Measurements from ENCODE around the gene FNDC3A. TPM values are rescaled to one million over a fixed set of nuclear protein-coding genes. Genes with fewer than 3 reads are reported as not detected.
A peak's percentile ranks its signal among the peaks of the same experiment; 100 is the strongest.
"Not testable (repeated sequence)": the region's sequence is repeated elsewhere in the genome, so short reads cannot be mapped to it uniquely, and the experiment has no call there.

Gene FNDC3A
- total RNA-seq, 2 experiments from 2014 or later, result 25.7 to 26.6 TPM

- TF ChIP-seq CTCF (IDR thresholded peaks at IDR 0.05), result no peak
- Mint-ChIP-seq H3K9me3 (no peaks in the 10 kb centered on the region), H3K4me1 (ENCODE audit: low read depth) (peaks cover 14% of the 10 kb centered on the region), H3K36me3 (ENCODE audit: low read depth) (peaks cover 54% of the 10 kb centered on the region), H3K27me3 (no peaks in the 10 kb centered on the region), H3K27ac (no peak overlapping the region), H3K4me3 (no peak overlapping the region)
- CTCF ChIA-PET, result no interaction called here
- POLR2A ChIA-PET, result no interaction called here
- ATAC-seq (no peak), DNase-seq (no peak)
- intact Hi-C loops (cut with micrococcal nuclease), result no loop called here
These were observed 158.6 kb downstream of the FNDC3A start for GRCh38 chr13:49134305-49134704.

DNA sequence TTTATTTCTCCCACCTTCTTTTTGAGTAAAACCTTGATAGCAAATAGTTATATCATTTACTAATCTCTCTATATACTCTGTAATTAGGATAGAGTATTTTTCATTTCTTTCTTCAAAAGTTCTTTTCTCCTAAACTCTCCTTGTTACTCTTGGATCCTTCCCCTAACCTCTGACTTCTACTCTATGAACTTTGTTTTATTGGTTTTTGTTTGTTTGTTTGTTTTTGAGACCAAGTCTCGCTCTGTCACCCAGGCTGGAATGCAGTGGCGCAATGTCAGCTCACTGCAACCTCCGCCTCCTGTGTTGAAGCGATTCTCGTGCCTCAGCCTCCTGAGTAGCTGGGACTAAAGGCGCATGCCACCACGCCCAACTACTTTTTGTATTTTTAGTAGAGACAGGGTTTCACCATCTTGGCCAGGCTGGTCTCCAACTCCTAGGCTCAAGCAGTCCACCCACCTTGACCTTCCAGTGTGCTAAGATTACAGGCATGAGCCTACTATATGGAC, 161.5 kb downstream of the FNDC3A start:
- intact Hi-C loops (cut with micrococcal nuclease); POLR2A ChIA-PET; H3K27ac Mint-ChIP-seq; H3K9me3 Mint-ChIP-seq; ATAC-seq; DNase-seq; H3K27me3 Mint-ChIP-seq; H3K4me3 Mint-ChIP-seq: not testable (repeated sequence)
- Mint-ChIP-seq H3K4me1 (ENCODE audit: low read depth) (peaks cover 28% of the 10 kb centered on the region), H3K36me3 (ENCODE audit: low read depth) (peaks cover 54% of the 10 kb centered on the region)
- CTCF ChIA-PET, result interaction anchor here (0.7 kb wide), 1 partner anchor 13 kb away, joined by 3 read pairs; no protein-coding TSS in a partner anchor

DNA sequence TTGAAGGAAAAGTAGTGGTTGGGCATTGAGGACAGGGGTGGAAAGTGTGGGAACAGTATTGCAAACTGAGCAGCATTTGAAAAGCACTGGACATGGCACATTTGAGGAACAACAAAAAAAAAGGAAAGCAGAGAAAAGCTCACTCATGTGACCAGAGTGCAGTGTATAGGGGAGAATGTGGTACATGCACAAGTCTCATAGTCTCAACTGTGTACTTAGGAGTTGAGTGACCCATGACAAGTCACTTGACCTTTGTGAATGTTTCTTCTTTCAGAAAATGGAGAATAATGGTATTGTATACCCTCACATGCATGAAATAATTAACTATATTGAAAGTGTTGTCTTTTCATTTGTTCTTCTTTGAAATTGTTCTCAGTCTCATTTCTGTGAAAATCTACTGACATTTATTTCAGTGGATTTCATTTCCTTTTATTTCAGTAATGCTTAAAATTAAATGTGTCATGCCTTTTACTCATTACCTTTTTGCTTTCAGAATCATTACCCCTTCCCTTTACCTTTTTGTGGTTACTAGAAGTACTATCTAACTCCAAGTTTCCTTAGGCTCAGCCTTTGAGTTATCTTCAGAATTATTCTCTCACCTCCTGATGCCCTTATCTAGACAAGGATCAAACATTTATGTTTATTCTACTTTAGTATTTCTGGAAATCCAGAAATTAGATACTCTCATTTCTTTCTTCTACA, 165.3 kb downstream of the FNDC3A start:
- Mint-ChIP-seq H3K9me3 (no peaks in the 10 kb centered on the region), H3K4me1 (ENCODE audit: low read depth) (peaks cover 33% of the 10 kb centered on the region), H3K27me3 (no peaks in the 10 kb centered on the region), H3K4me3 (no peak overlapping the region), H3K36me3 (ENCODE audit: low read depth) (peaks cover 45% of the 10 kb centered on the region), H3K27ac (peak overlapping the region; percentile 93)
- ATAC-seq, result peak; percentile 91
- no peak for DNase-seq
- CTCF ChIA-PET, result no interaction called here
- intact Hi-C loops (cut with micrococcal nuclease), result no loop called here
- TF ChIP-seq CTCF (IDR thresholded peaks at IDR 0.05), result no peak
- POLR2A ChIA-PET, result interaction anchor here (0.6 kb wide), 1 partner anchor 164 kb away, joined by 3 read pairs; no protein-coding TSS in a partner anchor

DNA sequence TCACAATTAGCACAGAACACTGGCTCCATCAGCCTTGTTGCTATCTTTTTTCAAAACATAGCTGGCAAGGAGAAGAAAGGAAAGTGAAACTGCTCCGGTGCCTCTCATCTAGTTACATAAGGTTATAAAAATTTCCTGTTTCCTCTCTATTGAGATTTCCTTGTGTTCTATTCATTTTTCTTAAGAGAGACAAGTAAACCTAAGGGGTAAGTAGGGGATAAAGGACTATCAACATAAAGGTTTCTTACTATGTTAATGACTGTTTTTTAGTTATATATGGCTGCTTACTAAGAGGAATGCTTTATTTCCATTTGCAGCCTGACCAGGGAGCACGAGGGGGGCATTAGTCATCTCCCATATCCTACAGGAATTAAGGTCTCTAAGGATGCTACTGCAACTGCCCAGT, 171.2 kb downstream of the FNDC3A start:
- Mint-ChIP-seq H3K36me3 (ENCODE audit: low read depth) (peaks cover 71% of the 10 kb centered on the region), H3K9me3 (peaks cover 25% of the 10 kb centered on the region), H3K4me1 (ENCODE audit: low read depth) (peaks cover 39% of the 10 kb centered on the region), H3K27me3 (no peaks in the 10 kb centered on the region), H3K4me3 (peak overlapping the region; percentile 65), H3K27ac (peak overlapping the region; percentile 78)
- POLR2A ChIA-PET, result no interaction called here
- ATAC-seq (peak; percentile 65), DNase-seq (no peak)
- CTCF ChIA-PET, result no interaction called here
- no peak for TF ChIP-seq CTCF (IDR thresholded peaks at IDR 0.05)
- intact Hi-C loops (cut with micrococcal nuclease), result no loop called here

DNA sequence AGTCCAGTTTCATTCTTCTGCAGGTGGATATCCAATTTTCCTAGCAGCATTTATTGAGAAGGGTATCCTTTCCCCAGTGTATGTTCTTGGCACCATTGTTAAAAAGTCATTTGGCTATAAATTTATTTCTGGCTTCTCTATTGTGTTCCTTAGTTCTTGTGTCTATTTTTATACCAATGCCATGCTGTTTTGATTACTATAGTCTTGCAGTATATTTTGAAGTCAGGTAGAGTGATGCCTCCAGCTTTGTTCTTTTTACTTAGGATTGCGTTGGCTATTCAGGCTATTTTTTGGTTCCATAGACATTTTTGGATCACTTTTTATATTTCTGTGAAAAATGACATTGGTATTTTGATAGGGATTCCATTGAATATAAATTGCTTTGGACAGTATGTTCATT, 172.7 kb downstream of the FNDC3A start:
- no peak overlapping the region for H3K4me3 Mint-ChIP-seq

DNA sequence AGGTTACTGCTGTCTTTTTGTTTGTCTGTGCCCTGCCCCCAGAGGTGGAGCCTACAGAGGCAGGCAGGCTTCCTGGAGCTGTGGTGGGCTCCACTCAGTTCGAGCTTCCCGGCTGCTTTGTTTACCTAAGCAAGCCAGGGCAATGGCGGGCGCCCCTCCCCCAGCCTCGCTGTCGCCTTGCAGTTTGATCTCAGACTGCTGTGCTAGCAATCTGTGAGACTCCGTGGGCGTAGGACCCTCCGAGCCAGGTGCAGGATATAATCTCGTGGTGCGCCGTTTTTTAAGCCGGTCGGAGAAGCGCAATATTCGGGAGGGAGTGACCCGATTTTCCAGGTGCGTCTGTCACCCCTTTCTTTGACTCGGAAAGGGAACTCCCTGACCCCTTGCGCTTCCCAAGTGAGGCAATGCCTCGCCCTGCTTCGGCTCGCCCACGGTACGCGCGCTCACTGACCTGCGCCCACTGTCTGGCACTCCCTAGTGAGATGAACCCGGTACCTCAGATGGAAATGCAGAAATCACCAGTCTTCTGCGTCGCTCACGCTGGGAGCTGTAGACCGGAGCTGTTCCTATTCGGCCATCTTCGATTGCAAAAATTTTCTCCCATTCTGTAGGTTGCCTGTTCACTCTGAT, 182.4 kb downstream of the FNDC3A start:
- H3K27me3 Mint-ChIP-seq; POLR2A ChIA-PET; DNase-seq; ATAC-seq; H3K4me1 Mint-ChIP-seq (ENCODE audit: low read depth); H3K4me3 Mint-ChIP-seq; intact Hi-C loops (cut with micrococcal nuclease); CTCF ChIA-PET; H3K9me3 Mint-ChIP-seq; H3K27ac Mint-ChIP-seq: not testable (repeated sequence)
- peaks cover 51% of the 10 kb centered on the region for H3K36me3 Mint-ChIP-seq (ENCODE audit: low read depth)

More for the DNA sequence above, 172.7 kb downstream of the FNDC3A start:
- intact Hi-C loops (cut with micrococcal nuclease), result no loop called here
- H3K36me3 Mint-ChIP-seq (ENCODE audit: low read depth), result peaks cover 68% of the 10 kb centered on the region
- H3K4me1 Mint-ChIP-seq (ENCODE audit: low read depth), result peaks cover 33% of the 10 kb centered on the region
- DNase-seq (no peak), ATAC-seq (no peak)
- peaks cover 27% of the 10 kb centered on the region for H3K9me3 Mint-ChIP-seq
- ChIA-PET CTCF (no interaction called here), POLR2A (interaction anchor here (0.6 kb wide), 1 partner anchor 108 kb away, joined by 4 read pairs; no protein-coding TSS in a partner anchor)
- TF ChIP-seq CTCF (IDR thresholded peaks at IDR 0.05), result no peak
- no peak overlapping the region for H3K27ac Mint-ChIP-seq
- no peaks in the 10 kb centered on the region for H3K27me3 Mint-ChIP-seq

GRCh38 chr13:49163162-49163561, 187.4 kb downstream of the FNDC3A start:
- peaks cover 19% of the 10 kb centered on the region for H3K4me1 Mint-ChIP-seq (ENCODE audit: low read depth)
- H3K27me3 Mint-ChIP-seq; DNase-seq; H3K4me3 Mint-ChIP-seq; H3K27ac Mint-ChIP-seq; POLR2A ChIA-PET; ATAC-seq; intact Hi-C loops (cut with micrococcal nuclease): not testable (repeated sequence)
- CTCF ChIA-PET, result interaction anchor here (1.5 kb wide), 1 partner anchor 18 kb away, joined by 3 read pairs; no protein-coding TSS in a partner anchor
- peaks cover 75% of the 10 kb centered on the region for H3K36me3 Mint-ChIP-seq (ENCODE audit: low read depth)
- peaks cover 20% of the 10 kb centered on the region for H3K9me3 Mint-ChIP-seq

All from activated CD8-positive, alpha-beta T cell treated with anti-CD3 and anti-CD28 coated beads for 36 hours (primary cell).